HG03039 (cell line): ENCODE measurements around the gene AUTS2.
"Not testable (repeated sequence)": the region's sequence is repeated elsewhere in the genome, so short reads cannot be mapped to it uniquely, and the experiment has no call there.

Experiments
- ATAC-seq: cut with Tn5 transposase; IDR thresholded peaks from one replicate; pipeline ENCODE4 v1.9.1; 2021; ENCODE audit warnings: mild to moderate bottlenecking, moderate library complexity; ENCODE audit not compliant: unreplicated experiment

Gene AUTS2

DNA sequence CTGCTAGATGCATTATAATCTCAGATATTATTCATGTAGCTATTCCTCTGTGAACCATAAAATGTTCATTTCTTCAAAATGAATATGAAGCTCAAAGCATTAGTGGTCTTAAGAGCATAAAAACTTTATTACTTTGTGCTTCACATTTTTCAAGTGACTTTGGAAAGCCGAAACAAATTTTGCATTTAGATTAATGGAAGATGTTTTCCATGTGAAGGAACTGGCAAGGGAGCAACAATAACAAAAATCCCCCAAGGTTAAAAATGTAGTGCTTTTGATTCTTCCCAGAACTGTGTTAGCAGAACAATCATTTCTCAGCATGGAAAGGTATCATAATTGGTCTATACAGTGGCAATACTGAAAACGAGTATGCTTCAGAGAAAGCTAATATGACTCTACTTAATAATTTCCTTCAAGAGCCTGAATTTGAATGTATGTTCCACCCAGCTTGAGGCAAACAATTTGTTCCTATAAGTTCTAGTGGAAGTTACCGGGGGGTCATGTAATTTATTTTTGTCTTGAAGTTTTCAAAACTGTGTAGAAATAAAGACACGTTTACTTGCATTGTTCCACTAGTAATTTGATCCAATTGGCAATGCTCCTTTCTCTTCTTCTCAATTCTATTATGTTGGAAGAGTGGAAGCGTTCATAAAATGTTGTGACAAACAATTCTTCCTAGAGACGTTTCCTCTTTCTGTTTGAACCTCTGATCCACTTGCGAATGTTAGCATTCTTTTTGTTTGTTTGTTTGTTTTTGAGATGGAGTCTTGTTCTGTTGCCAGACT lies 665.4 kb downstream of the AUTS2 start:
- no peak for ATAC-seq

DNA sequence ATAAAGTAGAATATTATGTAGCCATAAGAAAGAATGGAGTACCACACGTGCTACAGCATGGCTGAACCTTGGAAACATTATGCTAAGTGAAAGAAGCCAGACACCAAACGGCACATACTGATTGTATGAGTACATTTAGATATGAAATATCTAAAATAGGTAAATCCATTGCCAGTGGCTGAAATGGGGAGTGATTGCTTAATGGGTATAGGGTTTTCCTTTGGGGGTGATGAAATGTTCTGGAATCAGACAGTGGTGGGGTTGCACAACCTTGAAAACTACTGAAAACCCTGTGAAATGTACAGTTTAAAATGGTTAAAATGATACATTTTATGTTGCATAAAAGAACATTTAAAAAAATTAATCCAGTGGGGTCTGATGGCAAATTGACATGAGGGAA lies 667.9 kb downstream of the AUTS2 start:
- ATAC-seq = no peak

DNA sequence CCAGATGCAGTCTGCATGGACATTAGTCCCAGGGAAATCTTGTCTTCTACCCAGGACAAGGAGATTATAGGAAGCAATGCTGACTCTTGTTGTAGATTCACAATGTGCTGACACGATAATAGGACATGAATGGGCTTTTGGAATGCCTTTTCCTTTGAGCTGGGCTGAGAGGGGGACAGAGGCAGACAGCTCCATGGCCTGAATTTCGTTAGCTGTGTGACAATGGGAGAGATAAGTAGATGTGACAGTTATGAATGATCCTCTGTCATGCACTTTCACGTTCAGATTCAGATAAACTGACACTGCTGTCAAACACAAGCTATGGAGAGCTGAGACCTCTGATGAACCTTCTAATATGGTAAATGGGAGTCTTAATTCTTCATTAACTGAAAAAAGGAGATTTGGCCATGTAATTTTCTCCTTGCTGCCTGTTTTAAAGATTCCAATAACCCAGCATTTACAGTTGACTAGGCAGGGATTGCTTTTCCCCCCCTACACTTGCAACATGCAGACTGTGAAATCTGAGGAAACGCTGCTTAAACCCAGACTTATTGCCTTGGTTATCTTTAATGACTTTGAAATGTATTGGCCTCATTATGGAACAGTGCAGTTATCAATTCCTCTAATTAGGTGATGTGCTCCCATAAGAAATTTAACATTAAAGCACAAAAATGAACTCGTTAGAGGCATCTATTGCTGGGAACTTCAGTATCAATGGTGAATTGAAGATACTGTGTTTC lies 669.3 kb downstream of the AUTS2 start:
- no peak for ATAC-seq

DNA sequence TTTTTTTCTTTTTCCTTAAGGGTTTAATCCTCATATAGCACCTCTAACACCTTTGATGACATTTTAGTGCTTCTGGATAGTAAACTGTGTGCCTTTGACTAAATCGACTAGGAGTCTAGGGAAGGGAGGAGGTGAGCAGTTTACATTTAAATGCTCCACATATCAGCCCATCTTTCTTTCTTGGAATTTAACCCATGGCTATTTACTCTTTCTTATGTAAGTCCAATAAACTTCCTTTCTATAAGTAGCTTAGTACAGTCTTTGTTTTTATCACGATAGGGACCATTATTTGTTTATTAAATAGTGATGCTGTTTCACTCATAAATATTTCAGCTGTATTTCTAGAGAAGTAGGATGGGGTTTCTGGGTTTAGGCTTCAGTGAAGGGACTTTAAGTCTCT lies 669.9 kb downstream of the AUTS2 start:
- ATAC-seq = no peak

DNA sequence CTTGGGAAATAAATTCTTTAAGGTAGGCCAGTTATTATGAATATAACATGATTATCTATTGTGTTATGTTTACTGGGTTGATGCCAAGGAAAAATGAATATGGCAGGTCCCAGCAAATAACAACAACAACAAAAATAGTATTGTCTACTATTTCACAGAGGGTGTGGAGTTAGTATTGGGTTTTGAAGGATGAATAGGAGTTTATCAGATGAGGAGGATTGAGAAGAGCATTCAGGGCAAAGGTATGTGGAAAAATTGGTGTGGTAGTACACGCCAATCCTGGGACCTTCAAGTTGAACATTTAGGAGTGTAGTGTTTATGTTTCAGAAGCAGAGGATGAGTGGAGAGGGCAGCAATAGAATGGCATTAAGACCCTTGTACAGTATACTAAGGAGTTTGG lies 671.9 kb downstream of the AUTS2 start:
- ATAC-seq = no peak

DNA sequence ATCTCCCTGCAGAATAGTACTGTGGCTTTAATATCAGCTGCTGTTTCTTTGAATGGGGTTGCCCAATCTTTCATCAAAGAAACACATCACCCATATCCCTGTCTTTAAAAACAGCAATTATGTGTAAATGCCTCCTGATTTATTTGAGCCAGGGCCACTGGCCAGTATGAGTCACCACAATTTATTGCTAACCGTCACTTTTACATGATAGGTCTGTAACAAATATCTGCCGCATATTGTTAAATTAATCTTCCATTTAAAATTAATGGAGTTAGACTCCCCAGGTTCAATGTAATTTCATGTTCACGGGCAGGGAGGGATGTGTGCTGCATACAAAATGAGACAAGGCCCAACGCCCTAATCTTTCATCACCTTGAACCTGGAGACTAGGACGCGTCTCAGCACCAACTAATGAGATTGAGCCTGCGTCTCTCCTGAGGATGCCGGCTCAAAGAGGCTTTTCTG lies 673.4 kb downstream of the AUTS2 start:
- no peak for ATAC-seq

DNA sequence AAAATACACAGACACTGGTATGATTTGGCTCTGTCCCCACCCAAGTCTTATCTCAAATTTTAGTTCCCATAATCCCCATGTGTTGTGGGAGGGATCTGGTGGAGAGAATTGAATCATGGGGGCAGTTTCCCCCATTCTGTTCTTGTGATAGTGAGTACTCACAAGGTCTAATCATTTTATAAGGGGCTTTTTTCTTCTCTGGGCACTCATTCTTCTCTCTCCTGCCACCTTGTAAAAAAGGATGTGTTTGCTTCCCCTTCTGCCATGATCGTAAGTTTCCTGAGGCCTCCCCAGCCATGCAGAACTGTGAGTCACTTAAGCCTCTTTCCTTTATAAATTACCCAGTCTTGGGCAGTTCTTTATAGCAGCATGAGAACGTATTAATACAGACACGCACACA lies 677.3 kb downstream of the AUTS2 start:
- not testable (repeated sequence) for ATAC-seq

DNA sequence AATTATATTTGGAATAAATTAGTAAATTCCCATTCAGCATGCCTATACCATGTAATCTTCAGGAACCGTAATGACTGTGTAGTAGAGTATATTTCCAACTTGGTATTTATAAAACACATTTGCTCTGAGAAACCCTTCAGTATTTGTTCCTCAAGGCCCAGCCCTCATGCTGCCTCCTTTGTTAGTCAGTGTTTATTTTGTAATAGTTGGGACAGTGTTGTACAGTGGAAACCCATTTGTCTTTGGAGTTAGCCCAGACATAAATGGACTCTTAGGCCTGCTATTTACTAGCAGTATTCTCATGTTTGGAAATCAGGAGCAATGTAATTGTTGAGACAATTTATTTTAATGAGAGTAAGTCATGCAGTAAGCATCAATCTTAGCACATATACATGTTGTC lies 686.9 kb downstream of the AUTS2 start:
- no peak for ATAC-seq

DNA sequence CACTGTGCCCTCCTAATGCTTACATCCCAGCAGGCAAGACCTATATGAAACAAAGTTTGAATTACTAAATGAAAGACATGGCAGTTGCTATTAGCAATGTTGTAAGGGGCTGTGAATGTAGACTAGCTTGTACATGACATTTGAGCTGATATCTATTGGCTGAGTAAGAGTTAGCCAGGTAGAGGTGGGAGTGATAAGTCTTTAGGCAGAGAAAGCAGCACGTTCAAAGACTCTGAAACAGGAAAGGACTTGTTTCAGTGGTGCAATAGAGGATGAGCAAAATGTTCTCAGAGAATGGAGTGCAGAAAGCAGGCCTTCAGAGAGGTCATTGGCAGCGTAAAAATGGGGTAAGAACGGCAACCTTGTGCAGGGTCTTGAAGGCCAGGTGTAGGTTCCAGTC lies 687.6 kb downstream of the AUTS2 start:
- ATAC-seq = no peak

DNA sequence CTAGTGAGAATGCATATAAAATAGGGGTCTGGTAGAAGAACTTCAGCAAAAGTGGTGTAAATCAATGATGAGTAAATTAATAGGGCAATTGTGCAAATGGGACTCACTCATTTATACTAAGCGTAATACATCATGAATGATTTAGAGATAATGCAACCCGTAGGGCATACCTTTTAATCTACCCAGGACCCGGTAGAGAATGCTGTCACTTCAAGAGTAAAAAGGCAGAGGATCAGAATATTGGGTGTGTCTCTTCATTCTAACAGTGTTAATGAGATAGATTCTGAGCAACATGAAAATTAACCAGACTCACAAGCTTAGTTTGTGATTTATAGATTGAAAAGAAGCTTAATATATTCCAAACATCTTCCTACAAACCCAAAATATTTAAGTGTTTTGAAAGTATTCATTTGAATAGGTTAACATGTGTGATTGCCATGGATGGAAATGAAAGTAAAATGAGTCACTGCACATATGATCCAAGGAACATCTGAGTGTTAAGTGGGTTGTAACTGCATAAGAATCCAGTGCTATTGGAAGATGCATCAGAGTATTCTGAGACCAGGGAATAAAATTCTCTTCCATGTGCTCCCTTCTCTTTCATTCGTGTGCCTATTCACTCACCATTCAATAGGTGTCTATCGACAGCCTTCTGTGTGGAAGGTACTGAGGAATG lies 690.6 kb downstream of the AUTS2 start:
- ATAC-seq = no peak

DNA sequence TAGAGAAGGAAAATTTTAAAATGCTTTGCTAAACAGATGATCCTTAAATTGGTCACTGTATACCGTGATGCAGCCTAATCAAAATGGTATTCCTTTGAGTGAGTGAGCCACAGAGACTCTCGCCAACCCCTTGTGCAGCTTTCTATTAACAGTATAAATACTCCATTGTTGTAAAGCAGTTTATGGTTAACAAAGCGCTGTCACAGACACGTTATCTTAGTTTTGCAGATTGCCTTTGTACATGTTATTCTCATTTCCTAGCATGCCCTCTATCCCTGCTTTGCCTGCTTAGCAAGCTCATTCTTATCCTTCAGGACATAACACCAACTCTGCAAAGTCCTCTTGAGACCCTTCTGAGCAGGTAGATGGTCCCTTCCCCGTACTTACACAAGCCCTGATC lies 694.4 kb downstream of the AUTS2 start:
- ATAC-seq = no peak

DNA sequence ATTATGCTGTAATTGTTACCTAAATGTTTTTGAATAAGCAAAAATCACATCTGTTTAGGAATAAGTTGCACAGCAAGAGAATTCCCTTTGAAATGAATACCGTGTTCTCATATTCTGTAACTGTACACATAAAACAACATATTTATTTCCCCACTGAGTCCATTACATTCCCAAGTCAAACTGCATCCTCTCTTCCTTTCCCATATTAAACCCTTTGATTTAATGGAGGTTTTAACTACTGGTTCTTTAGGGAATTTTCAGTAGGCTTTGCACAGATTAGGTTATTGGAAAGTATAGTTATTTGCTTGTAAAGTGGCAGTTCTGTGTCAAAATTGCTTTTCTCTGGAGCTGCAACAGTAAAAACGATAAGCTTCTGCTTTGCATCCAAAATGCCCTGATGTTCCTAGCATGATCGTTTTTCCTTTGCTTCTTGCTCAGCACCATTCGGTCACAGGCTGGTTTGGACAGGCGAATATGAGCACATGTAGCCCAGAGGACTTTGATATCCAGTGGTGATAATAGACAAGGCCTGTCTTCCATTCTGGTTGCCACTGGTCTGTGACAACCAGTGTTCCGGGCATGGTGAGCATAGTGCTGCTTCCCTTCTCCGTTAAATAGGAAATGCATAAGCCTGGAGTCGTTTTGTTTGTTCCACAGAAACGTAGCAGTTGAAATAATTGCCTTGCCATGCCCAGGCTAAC lies 696.1 kb downstream of the AUTS2 start:
- ATAC-seq = no peak

DNA sequence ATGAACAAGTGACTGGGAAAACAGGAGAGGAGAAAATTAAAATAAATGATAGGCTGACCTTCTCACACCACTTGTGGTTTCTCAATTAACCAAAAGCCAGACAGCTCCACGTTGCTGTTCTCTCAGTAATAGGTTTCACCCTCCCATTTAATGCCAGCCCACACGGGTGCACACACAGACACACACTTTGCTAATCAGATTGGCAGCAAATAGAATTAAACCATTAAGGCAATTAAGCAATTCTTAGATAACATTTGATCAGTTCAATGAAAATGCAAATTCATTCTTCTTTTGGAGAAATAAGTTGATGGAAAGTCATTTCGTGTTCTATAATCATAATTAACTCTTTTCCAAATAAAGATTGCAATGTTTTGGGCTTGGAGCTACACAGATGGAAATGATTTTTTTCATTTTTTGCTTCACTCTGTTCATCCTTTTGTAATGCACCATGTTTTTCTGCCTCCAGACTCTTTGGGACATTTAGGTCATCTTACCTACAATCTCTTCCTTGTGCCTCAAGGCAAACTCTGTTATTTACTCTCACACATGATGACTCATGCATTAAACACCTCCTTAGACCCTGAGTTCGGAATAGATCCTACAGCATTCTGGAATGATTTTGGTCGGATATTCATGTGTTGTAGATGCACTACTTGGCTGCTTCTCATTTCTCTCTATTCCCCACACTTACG lies 700.7 kb downstream of the AUTS2 start:
- no peak for ATAC-seq

DNA sequence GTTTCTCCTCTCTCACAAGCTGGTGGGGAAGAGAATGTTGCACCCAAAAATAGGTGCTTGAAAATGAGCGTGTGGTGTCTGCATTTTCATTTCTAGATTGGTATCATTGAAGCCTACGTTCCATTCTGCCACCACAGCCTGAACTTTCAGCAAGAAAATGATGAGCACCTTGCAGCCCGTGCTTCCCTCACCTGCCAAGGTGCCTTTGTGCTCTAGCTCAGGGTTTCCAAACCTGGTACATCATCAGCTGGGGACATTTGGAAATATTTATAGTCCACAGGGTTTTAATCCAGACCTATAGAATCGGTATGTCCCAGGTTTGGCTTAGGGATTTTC lies 701.2 kb downstream of the AUTS2 start:
- ATAC-seq = no peak

DNA sequence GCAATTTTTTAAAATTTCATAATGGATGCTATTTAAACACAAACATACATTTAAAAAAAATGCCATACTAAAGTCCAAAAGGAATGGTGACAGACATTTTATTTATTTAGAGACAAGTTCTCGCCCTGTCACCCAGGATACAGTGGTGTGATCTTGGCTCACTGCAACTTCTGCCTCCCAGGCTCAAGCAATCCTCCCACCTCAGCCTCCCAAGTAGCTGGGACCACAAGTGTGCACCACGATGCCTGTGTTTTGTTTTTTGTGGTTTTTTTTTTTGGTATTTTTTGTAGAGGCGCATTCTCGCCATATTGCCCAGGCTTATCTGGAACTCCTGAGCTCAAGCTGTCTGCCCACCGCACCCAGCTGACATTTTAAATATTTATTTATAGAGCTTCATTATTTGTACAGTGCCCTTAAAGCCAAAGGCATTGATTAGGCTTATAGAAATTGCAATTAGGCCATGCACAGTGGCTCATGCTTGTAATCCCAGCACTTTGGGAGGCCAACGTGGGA lies 703.5 kb downstream of the AUTS2 start:
- ATAC-seq = no peak

DNA sequence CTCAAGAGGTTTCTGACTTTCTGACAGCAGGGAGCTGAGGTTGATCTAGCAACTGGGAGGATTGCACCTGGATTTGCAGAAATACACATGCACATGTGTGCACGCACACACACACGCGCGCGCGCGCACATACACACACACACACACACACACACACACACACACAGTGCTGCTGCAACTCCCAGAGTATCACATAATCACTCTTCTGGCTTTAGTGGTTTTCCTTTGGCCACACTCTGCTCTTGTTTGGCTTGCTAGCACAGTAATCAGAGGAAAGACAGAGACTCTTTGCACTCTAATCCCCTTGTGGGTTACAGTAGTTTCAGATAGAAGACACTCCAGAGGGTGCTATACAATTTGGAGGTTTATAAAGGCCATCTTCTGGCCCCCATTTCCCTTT lies 705.0 kb downstream of the AUTS2 start:
- ATAC-seq = no peak

DNA sequence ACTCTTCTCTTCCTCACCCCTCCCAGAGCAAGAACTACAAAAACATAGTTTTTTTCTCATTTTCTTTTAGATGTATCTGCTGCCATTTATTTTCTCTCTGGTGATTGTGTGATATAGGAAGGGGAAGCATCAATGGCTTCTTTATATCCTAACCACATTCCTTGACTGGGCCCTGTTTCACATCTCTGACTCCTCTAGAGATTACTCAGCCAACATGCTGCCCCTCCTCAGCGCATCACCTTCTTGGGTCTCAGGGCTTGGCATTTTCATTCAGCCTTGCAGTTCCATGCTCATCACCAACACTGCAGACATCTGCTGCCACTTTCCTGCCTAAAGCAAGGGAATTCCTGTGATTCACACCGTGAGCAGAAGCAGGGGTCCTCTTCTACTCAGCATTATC lies 705.5 kb downstream of the AUTS2 start:
- ATAC-seq = no peak

DNA sequence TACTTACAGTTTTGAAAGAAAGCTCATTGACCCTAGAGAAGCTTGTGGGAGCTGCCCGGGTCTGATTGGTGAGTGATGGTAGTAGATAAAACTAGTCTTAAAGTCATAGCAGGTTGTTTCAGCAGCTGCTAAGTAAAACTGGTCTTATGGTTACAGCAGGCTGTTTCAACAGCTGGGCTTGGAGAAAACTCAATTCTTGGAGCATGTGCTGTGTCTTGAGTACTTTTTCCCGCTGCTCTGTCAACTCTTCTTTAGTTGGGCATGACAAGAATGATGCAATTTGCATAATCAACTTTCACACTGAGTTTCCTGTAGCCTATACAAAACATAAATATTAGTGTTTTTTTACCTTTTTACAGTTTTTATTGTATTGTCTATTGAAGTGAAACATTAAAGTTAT lies 707.9 kb downstream of the AUTS2 start:
- no peak for ATAC-seq

DNA sequence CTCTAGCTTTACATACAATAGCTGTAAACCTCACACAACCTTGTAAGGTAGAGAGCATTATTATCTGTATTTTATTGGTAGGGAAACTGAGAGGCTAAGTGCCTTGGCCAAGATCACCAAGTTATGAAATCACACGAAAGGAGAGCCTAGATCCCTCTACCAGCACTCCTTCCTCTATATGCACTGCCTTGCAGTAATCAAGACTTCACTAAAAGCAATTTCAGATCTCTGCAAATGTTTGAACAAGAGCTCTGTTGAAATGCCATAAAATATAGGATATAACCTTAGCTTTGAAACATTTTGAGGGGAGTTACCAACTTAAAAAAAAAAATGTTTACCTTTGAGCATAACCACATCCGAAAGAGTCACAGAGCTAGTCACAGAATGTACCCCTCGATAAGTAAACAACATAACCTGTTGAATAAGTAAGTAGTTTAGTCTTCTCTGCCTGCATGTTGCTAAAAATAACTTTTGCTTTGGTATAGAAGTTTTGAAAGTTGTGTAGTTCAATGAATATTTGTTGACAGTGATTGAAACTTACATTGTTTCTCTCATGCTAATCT lies 709.4 kb downstream of the AUTS2 start:
- ATAC-seq = no peak

DNA sequence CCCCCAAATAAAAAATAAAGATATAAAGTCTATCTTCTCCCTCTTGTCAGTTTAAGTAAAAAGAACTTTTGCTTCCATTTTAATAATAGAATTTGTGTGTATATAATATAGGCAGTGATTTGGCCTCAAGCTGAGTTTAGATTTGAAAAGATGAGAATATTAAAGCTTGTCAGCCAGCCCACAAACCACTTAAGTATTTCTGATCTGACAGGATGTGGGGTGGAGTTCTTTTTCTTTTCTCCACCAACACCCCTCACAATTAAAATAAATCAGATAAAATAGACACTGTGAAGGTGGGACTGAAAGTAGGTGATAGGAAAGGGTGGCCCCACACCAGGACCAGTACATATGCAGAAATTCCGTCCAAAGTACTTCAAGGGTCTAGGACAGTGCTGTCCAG lies 714.1 kb downstream of the AUTS2 start:
- no peak for ATAC-seq
